Measurements from ENCODE around the gene CTTNBP2.

The CTTNBP2 gene

DNA sequence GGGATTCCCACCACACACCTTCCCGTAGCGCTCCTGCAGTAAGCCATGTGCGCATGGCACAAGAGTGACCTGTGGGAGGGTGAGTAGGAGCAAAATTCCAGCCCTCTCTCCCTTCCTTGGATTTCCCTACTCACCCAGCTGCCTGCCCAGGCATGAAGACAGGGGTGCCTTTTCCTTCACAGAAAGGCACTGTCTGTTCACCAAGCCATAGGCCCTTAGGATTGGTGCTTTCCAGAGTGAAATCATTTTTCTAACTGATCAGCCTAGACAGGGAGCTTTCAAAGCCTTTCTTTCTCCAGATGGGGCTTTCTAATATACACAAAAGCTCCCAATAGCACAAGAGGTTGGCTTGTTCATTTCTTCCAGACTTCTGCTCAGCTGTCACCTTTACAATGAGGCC, 79.7 kb downstream of the CTTNBP2 start:
- no peak for TF ChIP-seq CTCF (IDR thresholded peaks at IDR 0.05)

DNA sequence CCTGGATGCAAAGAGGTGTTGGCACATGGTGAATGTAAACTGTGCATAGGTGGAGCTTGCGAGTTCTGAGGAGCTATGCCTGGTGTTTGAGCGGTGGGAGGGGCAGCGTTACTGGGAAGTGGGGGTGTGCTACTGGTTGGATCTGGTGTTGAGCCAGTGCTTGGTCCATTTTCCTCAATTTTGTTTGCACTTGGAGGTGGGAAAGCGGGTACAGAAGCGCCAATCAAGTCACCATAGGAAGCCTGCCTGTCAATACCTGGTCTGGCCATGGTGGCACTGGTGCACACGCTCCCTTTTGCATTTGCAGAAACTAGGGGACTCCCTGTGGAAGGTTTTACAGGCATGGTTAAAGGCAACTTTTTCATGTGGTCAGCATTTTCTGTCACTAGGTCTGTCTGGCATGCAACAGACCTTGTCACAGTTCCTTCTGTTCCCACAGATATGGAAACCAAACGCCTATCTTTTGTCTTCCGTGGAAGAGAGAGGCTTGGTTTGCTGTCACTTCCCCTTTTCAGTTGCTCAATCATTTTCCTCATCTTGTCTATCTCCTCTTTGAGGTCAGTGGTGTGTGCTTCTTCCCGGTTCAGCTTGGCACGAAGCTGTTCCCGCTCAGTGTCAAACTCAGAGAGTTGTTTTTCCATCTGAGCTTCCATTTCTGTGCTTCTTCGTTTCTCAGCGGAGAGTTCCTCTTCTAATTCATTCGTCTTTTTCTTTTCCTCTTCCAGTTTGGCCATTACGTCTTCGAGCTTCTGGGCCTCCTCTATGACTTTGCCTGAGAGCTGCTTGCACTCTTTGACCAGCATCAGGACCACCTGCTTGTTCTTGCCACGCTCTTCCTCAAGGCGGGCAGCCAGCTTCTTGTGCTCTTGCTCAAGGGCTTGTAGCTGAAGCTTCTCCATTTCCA, 81.1 kb downstream of the CTTNBP2 start:
- no peak for TF ChIP-seq CTCF (IDR thresholded peaks at IDR 0.05)

DNA sequence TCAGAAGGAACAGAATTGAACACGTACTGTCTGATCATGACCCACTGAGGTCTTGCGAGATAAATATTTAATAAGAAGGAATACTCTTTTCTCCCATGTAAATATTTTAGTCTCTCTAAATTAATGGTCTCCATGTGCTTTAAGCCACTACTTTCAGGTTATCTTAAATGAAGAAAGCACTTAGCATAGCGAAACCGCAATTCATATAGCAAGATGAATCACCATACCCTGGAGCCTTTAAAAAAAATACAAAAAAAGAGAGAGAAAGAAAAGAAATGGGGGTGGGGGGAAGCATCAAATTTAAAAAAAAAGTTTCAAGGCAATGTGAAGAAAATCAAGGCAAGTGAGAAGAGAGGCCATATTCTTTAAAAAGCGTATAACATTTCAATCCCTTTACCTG, 82.5 kb downstream of the CTTNBP2 start:
- no peak for TF ChIP-seq CTCF (IDR thresholded peaks at IDR 0.05)

- no peak for TF ChIP-seq CTCF (IDR thresholded peaks at IDR 0.05)
Observed at GRCh38 chr7:117790251-117790650, 83.0 kb downstream of the CTTNBP2 start.

DNA sequence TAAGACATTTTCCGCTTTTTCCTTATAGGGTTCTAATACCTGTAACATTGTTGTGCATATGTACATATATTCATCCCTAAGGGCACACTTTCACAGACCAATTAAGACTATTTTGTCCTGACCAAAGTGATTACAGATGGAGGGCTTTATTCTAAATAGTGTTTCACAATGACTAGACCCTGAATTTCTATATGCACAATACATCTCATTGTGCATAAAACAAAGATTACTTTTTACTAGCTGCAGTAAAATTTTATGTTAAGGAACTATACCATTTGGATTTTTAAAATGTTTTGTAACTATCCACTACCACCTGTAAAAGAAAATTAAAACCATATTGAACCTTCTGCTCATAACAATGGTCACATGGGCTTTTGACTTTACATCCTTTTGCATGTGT, 87.8 kb downstream of the CTTNBP2 start:
- no peak for TF ChIP-seq CTCF (IDR thresholded peaks at IDR 0.05)

- TF ChIP-seq CTCF (IDR thresholded peaks at IDR 0.05) = no peak
Observed at GRCh38 chr7:117784315-117784714, 88.9 kb downstream of the CTTNBP2 start.

DNA sequence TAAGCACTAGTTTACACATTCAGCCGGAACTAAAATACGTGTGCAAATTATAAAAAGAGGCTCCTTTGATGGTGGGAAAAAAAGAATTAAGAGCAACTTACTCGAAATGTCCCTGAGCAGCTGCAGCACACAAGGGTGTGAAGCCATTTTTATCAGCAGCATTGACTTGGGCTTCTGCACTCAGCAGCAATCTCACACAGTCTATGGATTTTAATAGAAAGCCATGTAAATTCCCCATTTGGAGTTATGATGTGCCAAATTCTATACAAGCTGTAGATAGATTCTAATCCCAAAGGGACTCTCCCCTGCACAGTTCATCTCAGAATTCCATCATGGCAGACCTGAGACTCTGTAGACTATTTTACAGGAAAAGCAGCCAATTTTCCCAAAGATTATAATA, 90.5 kb downstream of the CTTNBP2 start:
- no peak for TF ChIP-seq CTCF (IDR thresholded peaks at IDR 0.05)
